Esophagus muscularis mucosa (tissue), 4 donors: Measurements from ENCODE around the gene LRRC37A3.
"Not testable (repeated sequence)": the region's sequence is repeated elsewhere in the genome, so short reads cannot be mapped to it uniquely, and the experiment has no call there.

Experiments
- CTCF ChIP-seq, 3 experiments: fragments of 200-600 bp in 2 of 3; fragments of 450-650 bp in 1 of 3; sonication (generic) in 2 of 3; IDR thresholded peaks; one replicate each; pipeline ENCODE4 v1.5.1; 2017 to 2019; ENCODE audit warnings: antibody characterized with exemption in 3 of 3, mild to moderate bottlenecking in 2 of 3, moderate library complexity in 1 of 3
- EP300 ChIP-seq: sonication (generic); formaldehyde crosslinking; IDR thresholded peaks from one replicate; pipeline ENCODE4 v1.6.1; 2017; ENCODE audit warnings: antibody characterized with exemption
- POLR2A ChIP-seq: fragments of 450-650 bp; IDR thresholded peaks from one replicate; pipeline ENCODE4 v1.6.1; 2017; ENCODE audit warnings: antibody characterized with exemption, moderate library complexity, mild to moderate bottlenecking, low read depth
- POLR2AphosphoS5 ChIP-seq, 2 donors: sonication (generic); formaldehyde crosslinking; IDR thresholded peaks; one replicate each; pipeline ENCODE4 v1.6.1; 2017; ENCODE audit warnings: antibody characterized with exemption in 2 of 2

- TF ChIP-seq POLR2A; CTCF (IDR thresholded peaks at IDR 0.05); EP300; POLR2AphosphoS5 (IDR thresholded peaks at IDR 0.05): not testable (repeated sequence)
These were observed 1.7 kb downstream of the LRRC37A3 start for GRCh38 chr17:64917540-64917939.
